CD4-positive, alpha-beta T cell (primary cell): ENCODE measurements around the gene ADAMTS17. TPM values are rescaled to one million over a fixed set of nuclear protein-coding genes. Genes with fewer than 3 reads are reported as not detected.

Experiments
- ATAC-seq: fragments of 200-7000 bp; cut with Tn5 transposase; one replicate; pipeline ENCODE4 v1.10.0; 2022; ENCODE audit warnings: mild to moderate bottlenecking; ENCODE audit not compliant: poor library complexity
- CTCF ChIA-PET: fragments of 350-600 bp; sonication (Branson Sonifier 250); formaldehyde crosslinking; loops from one replicate; lab custom pipeline; 2021; ENCODE audit warnings: antibody characterized with exemption, inconsistent platforms; lab: Charles Lee
- POLR2A ChIA-PET: fragments of 350-600 bp; sonication (Branson Sonifier 250); formaldehyde crosslinking; loops from one replicate; lab custom pipeline; 2021; ENCODE audit warnings: antibody characterized with exemption, inconsistent platforms; lab: Charles Lee
- DNase-seq, 14 experiments: peaks; one replicate each; pipeline ENCODE4 v3.0.0-alpha.2; 2013 to 2020; ENCODE audit warnings: mixed read lengths in 2 of 14
- H3K27ac ChIP-seq, 2 donors: one replicate each; pipeline versions ENCODE4 v1.5.1 to v1.7.0; 2013; ENCODE audit warnings: low read length in 2 of 2, low read depth in 1 of 2, mild to moderate bottlenecking in 1 of 2
- H3K27me3 ChIP-seq, 2 experiments: 1 replicate in 1 of 2; 2 replicates in 1 of 2; pipeline versions ENCODE4 v1.6.1 to v1.7.0; 2013; ENCODE audit warnings: low read length in 2 of 2, control low read depth in 1 of 2, mild to moderate bottlenecking in 1 of 2, moderate library complexity in 1 of 2; ENCODE audit not compliant: insufficient read depth in 2 of 2, control insufficient read depth in 1 of 2
- H3K36me3 ChIP-seq: one replicate; pipeline ENCODE4 v1.6.1; 2013; ENCODE audit warnings: low read length, control low read depth; ENCODE audit not compliant: insufficient read depth
- H3K4me1 ChIP-seq: one replicate; pipeline ENCODE4 v1.6.1; 2013; ENCODE audit warnings: low read length, control low read depth; ENCODE audit not compliant: insufficient read depth
- H3K4me3 ChIP-seq: one replicate; pipeline ENCODE4 v1.5.1; 2013; ENCODE audit warnings: mild to moderate bottlenecking, low read length, moderate library complexity
- H3K9me3 ChIP-seq, 2 experiments: 1 replicate in 1 of 2; 2 replicates in 1 of 2; pipeline versions ENCODE4 v1.6.1 to v1.7.0; 2013; ENCODE audit warnings: low read length in 2 of 2, mild to moderate bottlenecking in 2 of 2, control low read depth in 1 of 2, moderate library complexity in 1 of 2; ENCODE audit not compliant: control insufficient read depth in 1 of 2, insufficient read depth in 1 of 2
- H3K27ac Mint-ChIP-seq: one replicate; pipeline ENCODE4 v1.8.0; 2020; ENCODE audit warnings: mixed read lengths
- H3K27me3 Mint-ChIP-seq: one replicate; pipeline ENCODE4 v1.8.0; 2021; ENCODE audit warnings: mixed read lengths
- H3K36me3 Mint-ChIP-seq: one replicate; pipeline ENCODE4 v1.8.0; 2021; ENCODE audit warnings: low read depth, mixed read lengths
- H3K4me1 Mint-ChIP-seq: one replicate; pipeline ENCODE4 v1.8.0; 2021; ENCODE audit warnings: low read depth, mixed read lengths
- H3K4me3 Mint-ChIP-seq: one replicate; pipeline ENCODE4 v1.8.0; 2020; ENCODE audit warnings: mild to moderate bottlenecking, mixed read lengths
- H3K9me3 Mint-ChIP-seq: one replicate; pipeline ENCODE4 v1.8.0; 2020; ENCODE audit warnings: mixed read lengths
- CTCF ChIP-seq: fragments of 200-600 bp; IDR thresholded peaks from one replicate; pipeline ENCODE4 v1.8.0; 2022; ENCODE audit warnings: antibody characterized with exemption, mild to moderate bottlenecking
- intact Hi-C, 2 experiments: fragments of 100-400 bp; cut with DNase I in 1 of 2; cut with micrococcal nuclease in 1 of 2; formaldehyde crosslinking; loops; one replicate each; pipeline versions ENCODE4 v1.15.1 to v1.9.0; 2023 to 2025; cut with DNase I, micrococcal nuclease
- total RNA-seq, 174 experiments: library from RNA in 2 of 174; stranded (reverse) in 2 of 174; gene quantifications; one replicate each; pipeline ENCODE4 v1.2.3 and lab custom pipeline; 2021 to 2026

ADAMTS17 gene
- total RNA-seq, 2 experiments from 2014 or later, result 9.9 to 13.2 TPM

GRCh38 chr15:100105101-100105500 lies 236.7 kb downstream of the ADAMTS17 start:
- CTCF ChIA-PET, result no interaction called here
- no peaks in the 10 kb centered on the region for H3K36me3 ChIP-seq
- no peaks in the 10 kb centered on the region for H3K27me3 ChIP-seq
- no peaks in the 10 kb centered on the region for H3K9me3 Mint-ChIP-seq
- no peak for TF ChIP-seq CTCF
- H3K4me3 Mint-ChIP-seq, result no peak overlapping the region
- no peaks in the 10 kb centered on the region for H3K4me1 ChIP-seq
- H3K27ac ChIP-seq, result no peak overlapping the region
- H3K27ac Mint-ChIP-seq, result no peak overlapping the region
- intact Hi-C loops, result loop anchor here in 1 of 2 experiments (10.0 kb wide), 1 partner anchor 50 kb away; no protein-coding TSS in a partner anchor
- no peaks in the 10 kb centered on the region for H3K36me3 Mint-ChIP-seq
- H3K27me3 Mint-ChIP-seq, result no peaks in the 10 kb centered on the region
- ATAC-seq (no peak), DNase-seq (no peak)
- H3K4me1 Mint-ChIP-seq, result peaks cover 4% of the 10 kb centered on the region
- no peaks in the 10 kb centered on the region for H3K9me3 ChIP-seq
- POLR2A ChIA-PET, result no interaction called here
- no peak overlapping the region for H3K4me3 ChIP-seq

GRCh38 chr15:100104245-100104644 lies 237.5 kb downstream of the ADAMTS17 start:
- intact Hi-C loops, result loop anchor here in 1 of 2 experiments (10.0 kb wide), 1 partner anchor 49 kb away; no protein-coding TSS in a partner anchor
- peaks cover 3% of the 10 kb centered on the region for H3K4me1 Mint-ChIP-seq
- H3K27me3 Mint-ChIP-seq, result no peaks in the 10 kb centered on the region
- DNase-seq (no peak), ATAC-seq (no peak)
- no peak overlapping the region for H3K4me3 Mint-ChIP-seq
- TF ChIP-seq CTCF, result no peak
- Histone ChIP-seq H3K27me3 (no peaks in the 10 kb centered on the region), H3K4me3 (no peak overlapping the region), H3K27ac (no peak overlapping the region), H3K36me3 (no peaks in the 10 kb centered on the region), H3K9me3 (no peaks in the 10 kb centered on the region), H3K4me1 (no peaks in the 10 kb centered on the region)
- CTCF ChIA-PET, result no interaction called here
- no peaks in the 10 kb centered on the region for H3K9me3 Mint-ChIP-seq
- POLR2A ChIA-PET, result no interaction called here
- no peak overlapping the region for H3K27ac Mint-ChIP-seq
- H3K36me3 Mint-ChIP-seq, result no peaks in the 10 kb centered on the region

- POLR2A ChIA-PET, result no interaction called here
These were observed 237.9 kb downstream of the ADAMTS17 start for GRCh38 chr15:100103828-100104227.

More at GRCh38 chr15:100103828-100104227, 237.9 kb downstream of the ADAMTS17 start:
- Mint-ChIP-seq H3K36me3 (no peaks in the 10 kb centered on the region), H3K27ac (no peak overlapping the region), H3K27me3 (no peaks in the 10 kb centered on the region), H3K4me3 (no peak overlapping the region), H3K9me3 (no peaks in the 10 kb centered on the region), H3K4me1 (no peaks in the 10 kb centered on the region)
- Histone ChIP-seq H3K27me3 (no peaks in the 10 kb centered on the region), H3K27ac (no peak overlapping the region), H3K9me3 (no peaks in the 10 kb centered on the region), H3K36me3 (no peaks in the 10 kb centered on the region), H3K4me1 (no peaks in the 10 kb centered on the region), H3K4me3 (no peak overlapping the region)
- ATAC-seq (no peak), DNase-seq (no peak)
- CTCF ChIA-PET, result no interaction called here
- intact Hi-C loops, result loop anchor here in 1 of 2 experiments (10.0 kb wide), 1 partner anchor 49 kb away; no protein-coding TSS in a partner anchor
- no peak for TF ChIP-seq CTCF
